CD4-positive, alpha-beta memory T cell (primary cell): Measurements from ENCODE around the gene SSUH2. TPM values are rescaled to one million over a fixed set of nuclear protein-coding genes. Genes with fewer than 3 reads are reported as not detected.

ENCODE experiments used
- CTCF ChIA-PET: fragments of 350-600 bp; sonication (Branson Sonifier 250); formaldehyde crosslinking; loops from one replicate; lab custom pipeline; 2021; ENCODE audit warnings: inconsistent platforms; ENCODE audit not compliant: partially characterized antibody; lab: Charles Lee
- POLR2A ChIA-PET: fragments of 350-600 bp; sonication (Branson Sonifier 250); formaldehyde crosslinking; loops from one replicate; lab custom pipeline; 2021; ENCODE audit not compliant: partially characterized antibody; lab: Charles Lee
- DNase-seq, 5 donors: peaks; one replicate each; pipeline versions ENCODE4 v3.0.0 to v3.0.0-alpha.2; 2020 to 2022; ENCODE audit warnings: mixed read lengths in 1 of 5
- H3K27ac ChIP-seq: one replicate; pipeline ENCODE4 v1.7.0; 2013; ENCODE audit warnings: low read depth, low read length
- H3K27me3 ChIP-seq: 2 replicates; pipeline ENCODE4 v1.7.0; 2013; ENCODE audit warnings: mild to moderate bottlenecking, low read length, moderate library complexity; ENCODE audit not compliant: insufficient read depth
- H3K36me3 ChIP-seq: 2 replicates; pipeline ENCODE4 v1.7.0; 2013; ENCODE audit warnings: mild to moderate bottlenecking, low read length, moderate library complexity; ENCODE audit not compliant: insufficient read depth
- H3K4me1 ChIP-seq: 2 replicates; pipeline ENCODE4 v1.7.0; 2013; ENCODE audit warnings: mild to moderate bottlenecking, low read length, moderate library complexity; ENCODE audit not compliant: insufficient read depth
- H3K4me3 ChIP-seq, 2 donors: one replicate each; pipeline ENCODE4 v1.7.0; 2013; ENCODE audit warnings: low read length in 2 of 2, mild to moderate bottlenecking in 1 of 2
- H3K9me3 ChIP-seq, 2 donors: one replicate each; pipeline ENCODE4 v1.7.0; 2013; ENCODE audit warnings: low read length in 2 of 2, control low read depth in 1 of 2; ENCODE audit not compliant: control insufficient read depth in 1 of 2
- H3K27ac Mint-ChIP-seq, 7 donors: one replicate each; pipeline ENCODE4 v1.8.0; 2020 to 2021; ENCODE audit warnings: mixed read lengths in 7 of 7, mild to moderate bottlenecking in 6 of 7, inconsistent platforms in 3 of 7, moderate library complexity in 3 of 7
- H3K27me3 Mint-ChIP-seq, 2 donors: one replicate each; pipeline ENCODE4 v1.8.0; 2020 to 2021; ENCODE audit warnings: mixed read lengths in 2 of 2
- H3K36me3 Mint-ChIP-seq, 2 donors: one replicate each; pipeline ENCODE4 v1.8.0; 2020 to 2021; ENCODE audit warnings: mixed read lengths in 2 of 2, inconsistent platforms in 1 of 2, mild to moderate bottlenecking in 1 of 2
- H3K4me1 Mint-ChIP-seq, 4 donors: one replicate each; pipeline ENCODE4 v1.8.0; 2020 to 2021; ENCODE audit warnings: mixed read lengths in 4 of 4, mild to moderate bottlenecking in 1 of 4
- H3K4me3 Mint-ChIP-seq, 8 donors: one replicate each; pipeline ENCODE4 v1.8.0; 2020 to 2021; ENCODE audit warnings: mixed read lengths in 8 of 8, mild to moderate bottlenecking in 7 of 8, moderate library complexity in 6 of 8, inconsistent platforms in 3 of 8
- H3K9me3 Mint-ChIP-seq, 8 donors: one replicate each; pipeline ENCODE4 v1.8.0; 2020 to 2021; ENCODE audit warnings: mixed read lengths in 8 of 8, mild to moderate bottlenecking in 5 of 8, inconsistent platforms in 3 of 8, moderate library complexity in 1 of 8
- intact Hi-C: fragments of 100-400 bp; cut with micrococcal nuclease; formaldehyde crosslinking; loops from one replicate; pipeline ENCODE4 v1.15.1; 2023
- polyA plus RNA-seq, 2 donors: library from polyadenylated mRNA; unstranded; fragments of 300-500 nt; fragmentation: Illumina TruSeq; gene quantifications; one replicate each; pipeline ENCODE4 v1.2.3, GENCODE V29; 2021
- total RNA-seq, 2 experiments: library from RNA; stranded (reverse); gene quantifications; one replicate each; pipeline ENCODE4 v1.2.3, GENCODE V29; 2021

SSUH2 gene
- total and polyA plus RNA-seq, 4 experiments from 2014 or later: not detected

GRCh38 chr3:8578282-8578681 lies 66.3 kb downstream of the SSUH2 start:
- Mint-ChIP-seq H3K9me3 (peaks cover 0 to 9% (median 0%) of the 10 kb centered on the region in 8 donors), H3K4me1 (no peaks in the 10 kb centered on the region), H3K4me3 (no peak overlapping the region), H3K36me3 (no peaks in the 10 kb centered on the region), H3K27me3 (no peaks in the 10 kb centered on the region), H3K27ac (no peak overlapping the region)
- POLR2A ChIA-PET: no interaction called here
- H3K36me3 ChIP-seq: no peaks in the 10 kb centered on the region
- no peaks in the 10 kb centered on the region for H3K27me3 ChIP-seq
- H3K4me3 ChIP-seq: no peak overlapping the region
- H3K4me1 ChIP-seq: no peaks in the 10 kb centered on the region
- no peaks in the 10 kb centered on the region for H3K9me3 ChIP-seq
- no peak overlapping the region for H3K27ac ChIP-seq
- intact Hi-C loops: no loop called here
- no peak for DNase-seq
- CTCF ChIA-PET: no interaction called here

- Mint-ChIP-seq H3K4me3 (no peak overlapping the region), H3K4me1 (peaks cover 0 to 2% (median 0%) of the 10 kb centered on the region in 4 donors), H3K36me3 (no peaks in the 10 kb centered on the region), H3K9me3 (peaks cover 0 to 9% (median 0%) of the 10 kb centered on the region in 8 donors), H3K27me3 (no peaks in the 10 kb centered on the region), H3K27ac (no peak overlapping the region)
- intact Hi-C loops: no loop called here
- H3K4me3 ChIP-seq: no peak overlapping the region
- H3K27me3 ChIP-seq: no peaks in the 10 kb centered on the region
- no peak overlapping the region for H3K27ac ChIP-seq
- no peaks in the 10 kb centered on the region for H3K9me3 ChIP-seq
- DNase-seq: no peak
- POLR2A ChIA-PET: no interaction called here
- no peaks in the 10 kb centered on the region for H3K36me3 ChIP-seq
- no peaks in the 10 kb centered on the region for H3K4me1 ChIP-seq
- CTCF ChIA-PET: no interaction called here
These were observed 67.6 kb downstream of the SSUH2 start for GRCh38 chr3:8576841-8577571.

- CTCF ChIA-PET: no interaction called here
- Mint-ChIP-seq H3K4me3 (no peak overlapping the region), H3K4me1 (peaks cover 2 to 7% (median 3%) of the 10 kb centered on the region in 4 donors)
These were observed 68.2 kb downstream of the SSUH2 start for GRCh38 chr3:8576436-8576835.

GRCh38 chr3:8575364-8576104 lies 69.1 kb downstream of the SSUH2 start:
- intact Hi-C loops: no loop called here
- peaks cover 7 to 16% (median 9%) of the 10 kb centered on the region in 4 donors for H3K4me1 Mint-ChIP-seq
- no peaks in the 10 kb centered on the region for H3K9me3 ChIP-seq
- H3K36me3 ChIP-seq: no peaks in the 10 kb centered on the region
- DNase-seq: no peak
- peaks cover 14% of the 10 kb centered on the region for H3K4me1 ChIP-seq
- no peak overlapping the region for H3K4me3 Mint-ChIP-seq
- H3K9me3 Mint-ChIP-seq: peaks cover 0 to 9% (median 0%) of the 10 kb centered on the region in 8 donors
- H3K27me3 Mint-ChIP-seq: no peaks in the 10 kb centered on the region
- POLR2A ChIA-PET: no interaction called here
- CTCF ChIA-PET: no interaction called here
- no peak overlapping the region for H3K27ac ChIP-seq
- no peaks in the 10 kb centered on the region for H3K36me3 Mint-ChIP-seq
- no peaks in the 10 kb centered on the region for H3K27me3 ChIP-seq
- no peak overlapping the region for H3K4me3 ChIP-seq
- H3K27ac Mint-ChIP-seq: no peak overlapping the region

More at GRCh38 chr3:8576436-8576835, 68.2 kb downstream of the SSUH2 start:
- Mint-ChIP-seq H3K36me3 (no peaks in the 10 kb centered on the region), H3K27ac (no peak overlapping the region), H3K9me3 (peaks cover 0 to 9% (median 0%) of the 10 kb centered on the region in 8 donors), H3K27me3 (no peaks in the 10 kb centered on the region)
- intact Hi-C loops: no loop called here
- Histone ChIP-seq H3K4me3 (no peak overlapping the region), H3K4me1 (peaks cover 5% of the 10 kb centered on the region), H3K9me3 (no peaks in the 10 kb centered on the region), H3K27me3 (no peaks in the 10 kb centered on the region), H3K27ac (no peak overlapping the region), H3K36me3 (no peaks in the 10 kb centered on the region)
- POLR2A ChIA-PET: no interaction called here
- DNase-seq: no peak

- peaks cover 7 to 21% (median 12%) of the 10 kb centered on the region in 4 donors for H3K4me1 Mint-ChIP-seq
- no peak overlapping the region for H3K4me3 ChIP-seq
- CTCF ChIA-PET: no interaction called here
These were observed 69.8 kb downstream of the SSUH2 start for GRCh38 chr3:8574670-8575322.

GRCh38 chr3:8574040-8574669 lies 70.4 kb downstream of the SSUH2 start:
- ChIA-PET POLR2A (no interaction called here), CTCF (no interaction called here)
- Histone ChIP-seq H3K36me3 (no peaks in the 10 kb centered on the region), H3K27ac (no peak overlapping the region), H3K4me3 (no peak overlapping the region), H3K27me3 (no peaks in the 10 kb centered on the region), H3K4me1 (peaks cover 16% of the 10 kb centered on the region), H3K9me3 (no peaks in the 10 kb centered on the region)
- H3K9me3 Mint-ChIP-seq: peaks cover 0 to 7% (median 1%) of the 10 kb centered on the region in 8 donors
- no peak for DNase-seq
- intact Hi-C loops: no loop called here
- H3K27me3 Mint-ChIP-seq: no peaks in the 10 kb centered on the region
- H3K36me3 Mint-ChIP-seq: no peaks in the 10 kb centered on the region
- peaks cover 7 to 21% (median 12%) of the 10 kb centered on the region in 4 donors for H3K4me1 Mint-ChIP-seq
- no peak overlapping the region for H3K4me3 Mint-ChIP-seq
- no peak overlapping the region for H3K27ac Mint-ChIP-seq

More at GRCh38 chr3:8574670-8575322, 69.8 kb downstream of the SSUH2 start:
- H3K4me1 ChIP-seq: peaks cover 16% of the 10 kb centered on the region
- no peak overlapping the region for H3K4me3 Mint-ChIP-seq
- no peak overlapping the region for H3K27ac ChIP-seq
- POLR2A ChIA-PET: no interaction called here
- DNase-seq: no peak
- no peaks in the 10 kb centered on the region for H3K9me3 ChIP-seq
- no peaks in the 10 kb centered on the region for H3K27me3 ChIP-seq
- no peaks in the 10 kb centered on the region for H3K27me3 Mint-ChIP-seq
- H3K36me3 Mint-ChIP-seq: no peaks in the 10 kb centered on the region
- no peaks in the 10 kb centered on the region for H3K36me3 ChIP-seq
- H3K27ac Mint-ChIP-seq: no peak overlapping the region
- intact Hi-C loops: no loop called here
- peaks cover 0 to 8% (median 1%) of the 10 kb centered on the region in 8 donors for H3K9me3 Mint-ChIP-seq
